ENCODE results near the gene LTBP2.

LTBP2 gene

GRCh38 chr14:74522740-74523139 lies 89.3 kb downstream of the LTBP2 start:
- DNase-seq, result no peak

- no peak for DNase-seq
These were observed 90.3 kb downstream of the LTBP2 start for GRCh38 chr14:74521756-74522155.

GRCh38 chr14:74519316-74520074 lies 92.5 kb downstream of the LTBP2 start:
- no peak for DNase-seq

- DNase-seq, result no peak
These were observed 93.8 kb downstream of the LTBP2 start for GRCh38 chr14:74518221-74518620.

GRCh38 chr14:74517731-74518130 lies 94.3 kb downstream of the LTBP2 start:
- no peak for DNase-seq

- no peak for DNase-seq
These were observed 95.4 kb downstream of the LTBP2 start for GRCh38 chr14:74516451-74517160.

- DNase-seq, result no peak
These were observed 96.1 kb downstream of the LTBP2 start for GRCh38 chr14:74515891-74516412.

GRCh38 chr14:74514471-74514941 lies 97.5 kb downstream of the LTBP2 start:
- DNase-seq, result no peak

GRCh38 chr14:74511966-74512830 lies 99.8 kb downstream of the LTBP2 start:
- no peak for DNase-seq

GRCh38 chr14:74510959-74511409 lies 101.1 kb downstream of the LTBP2 start:
- no peak for DNase-seq

- no peak for DNase-seq
These were observed 101.7 kb downstream of the LTBP2 start for GRCh38 chr14:74510223-74510931.

GRCh38 chr14:74509587-74510222 lies 102.3 kb downstream of the LTBP2 start:
- DNase-seq, result no peak

- no peak for DNase-seq
These were observed 103.1 kb downstream of the LTBP2 start for GRCh38 chr14:74508844-74509428.

GRCh38 chr14:74508292-74508731 lies 103.7 kb downstream of the LTBP2 start:
- DNase-seq, result no peak

GRCh38 chr14:74507840-74508239 lies 104.2 kb downstream of the LTBP2 start:
- no peak for DNase-seq

GRCh38 chr14:74507085-74507484 lies 105.0 kb downstream of the LTBP2 start:
- no peak for DNase-seq

GRCh38 chr14:74506411-74506851 lies 105.6 kb downstream of the LTBP2 start:
- DNase-seq, result no peak

GRCh38 chr14:74505831-74506230 lies 106.2 kb downstream of the LTBP2 start:
- no peak for DNase-seq

- DNase-seq, result no peak
These were observed 106.9 kb downstream of the LTBP2 start for GRCh38 chr14:74504874-74505720.

- DNase-seq, result no peak
These were observed 107.6 kb downstream of the LTBP2 start for GRCh38 chr14:74504412-74504811.

All from CD4-positive, alpha-beta T cell treated with Interleukin-21 for 1 hour (primary cell).